Upper lobe of left lung (tissue), 4 donors: ENCODE results near the gene OR51S1.
"Not testable (repeated sequence)": the region's sequence is repeated elsewhere in the genome, so short reads cannot be mapped to it uniquely, and the experiment has no call there.

ENCODE experiments used
- POLR2A ChIP-seq, 4 donors: fragments of 450-650 bp; IDR thresholded peaks; one replicate each; pipeline ENCODE4 v1.5.1; 2016 to 2017; ENCODE audit warnings: antibody characterized with exemption in 4 of 4, mild to moderate bottlenecking in 2 of 4
- TF ChIP-seq, protein P1 (sequence below), 6 experiments: fragments of 450-650 bp in 4 of 6; fragments of 200-600 bp in 2 of 6; sonication (generic) in 2 of 6; IDR thresholded peaks; one replicate each; pipeline ENCODE4 v1.5.1; 2016 to 2019; ENCODE audit warnings: antibody characterized with exemption in 6 of 6

- TF ChIP-seq, protein P1, sequence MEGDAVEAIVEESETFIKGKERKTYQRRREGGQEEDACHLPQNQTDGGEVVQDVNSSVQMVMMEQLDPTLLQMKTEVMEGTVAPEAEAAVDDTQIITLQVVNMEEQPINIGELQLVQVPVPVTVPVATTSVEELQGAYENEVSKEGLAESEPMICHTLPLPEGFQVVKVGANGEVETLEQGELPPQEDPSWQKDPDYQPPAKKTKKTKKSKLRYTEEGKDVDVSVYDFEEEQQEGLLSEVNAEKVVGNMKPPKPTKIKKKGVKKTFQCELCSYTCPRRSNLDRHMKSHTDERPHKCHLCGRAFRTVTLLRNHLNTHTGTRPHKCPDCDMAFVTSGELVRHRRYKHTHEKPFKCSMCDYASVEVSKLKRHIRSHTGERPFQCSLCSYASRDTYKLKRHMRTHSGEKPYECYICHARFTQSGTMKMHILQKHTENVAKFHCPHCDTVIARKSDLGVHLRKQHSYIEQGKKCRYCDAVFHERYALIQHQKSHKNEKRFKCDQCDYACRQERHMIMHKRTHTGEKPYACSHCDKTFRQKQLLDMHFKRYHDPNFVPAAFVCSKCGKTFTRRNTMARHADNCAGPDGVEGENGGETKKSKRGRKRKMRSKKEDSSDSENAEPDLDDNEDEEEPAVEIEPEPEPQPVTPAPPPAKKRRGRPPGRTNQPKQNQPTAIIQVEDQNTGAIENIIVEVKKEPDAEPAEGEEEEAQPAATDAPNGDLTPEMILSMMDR (IDR thresholded peaks at IDR 0.05) = not testable (repeated sequence)
- not testable (repeated sequence) for TF ChIP-seq POLR2A (IDR thresholded peaks at IDR 0.05)
Observed at GRCh38 chr11:4854286-4854685, 5.3 kb upstream of the OR51S1 start.
